ENCODE measurements around the gene CRYM.
A peak's percentile ranks its signal among the peaks of the same experiment; 100 is the strongest.

Gene CRYM

DNA sequence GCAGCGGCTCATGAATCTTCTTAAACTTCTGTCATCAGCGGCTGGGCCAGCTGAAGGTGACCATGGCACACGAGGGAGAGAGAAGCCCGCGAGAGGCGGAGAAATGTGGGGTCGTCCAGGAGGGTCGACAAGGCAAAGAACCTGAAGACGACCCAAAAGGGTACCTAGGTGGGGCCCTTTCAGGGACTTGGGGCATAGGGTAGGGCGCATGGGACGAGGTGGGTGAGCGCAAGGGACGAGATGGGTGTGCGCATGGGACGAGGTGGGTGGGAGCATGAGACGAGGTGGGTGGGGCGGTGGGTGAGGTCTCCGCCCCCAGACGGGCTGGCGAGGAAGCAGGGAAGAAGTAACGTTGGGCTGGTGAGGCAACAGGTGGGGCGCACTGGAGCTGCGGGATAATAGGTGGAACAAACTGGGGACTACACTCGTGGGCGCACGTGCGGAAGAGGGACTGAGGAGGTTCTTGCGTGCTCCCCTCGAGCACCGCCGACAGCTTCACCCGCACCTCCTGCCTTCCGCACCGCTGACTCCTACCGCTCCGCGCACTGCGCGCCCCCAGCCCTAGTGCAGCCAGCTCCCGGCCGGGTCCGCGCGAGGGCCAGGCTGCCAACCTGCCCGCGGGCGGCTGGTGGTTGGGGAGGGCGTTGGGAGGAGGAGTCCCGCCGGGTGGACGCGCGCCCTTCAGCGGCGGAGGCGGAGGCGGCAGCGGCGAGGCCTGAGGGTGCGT, 23.2 kb upstream of the CRYM start (continued):
- TF ChIP-seq, protein P1, sequence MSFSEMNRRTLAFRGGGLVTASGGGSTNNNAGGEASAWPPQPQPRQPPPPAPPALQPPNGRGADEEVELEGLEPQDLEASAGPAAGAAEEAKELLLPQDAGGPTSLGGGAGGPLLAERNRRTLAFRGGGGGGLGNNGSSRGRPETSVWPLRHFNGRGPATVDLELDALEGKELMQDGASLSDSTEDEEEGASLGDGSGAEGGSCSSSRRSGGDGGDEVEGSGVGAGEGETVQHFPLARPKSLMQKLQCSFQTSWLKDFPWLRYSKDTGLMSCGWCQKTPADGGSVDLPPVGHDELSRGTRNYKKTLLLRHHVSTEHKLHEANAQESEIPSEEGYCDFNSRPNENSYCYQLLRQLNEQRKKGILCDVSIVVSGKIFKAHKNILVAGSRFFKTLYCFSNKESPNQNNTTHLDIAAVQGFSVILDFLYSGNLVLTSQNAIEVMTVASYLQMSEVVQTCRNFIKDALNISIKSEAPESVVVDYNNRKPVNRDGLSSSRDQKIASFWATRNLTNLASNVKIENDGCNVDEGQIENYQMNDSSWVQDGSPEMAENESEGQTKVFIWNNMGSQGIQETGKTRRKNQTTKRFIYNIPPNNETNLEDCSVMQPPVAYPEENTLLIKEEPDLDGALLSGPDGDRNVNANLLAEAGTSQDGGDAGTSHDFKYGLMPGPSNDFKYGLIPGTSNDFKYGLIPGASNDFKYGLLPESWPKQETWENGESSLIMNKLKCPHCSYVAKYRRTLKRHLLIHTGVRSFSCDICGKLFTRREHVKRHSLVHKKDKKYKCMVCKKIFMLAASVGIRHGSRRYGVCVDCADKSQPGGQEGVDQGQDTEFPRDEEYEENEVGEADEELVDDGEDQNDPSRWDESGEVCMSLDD (tag by site-specific recombination; IDR thresholded peaks at IDR 0.05), result peak; percentile 85
- TF ChIP-seq ZNF366 (tag by site-specific recombination; conservative IDR thresholded peaks at IDR 0.05) (peak; percentile 84), ZBTB17 (tag by site-specific recombination; IDR thresholded peaks at IDR 0.05) (peak; percentile 67), ZNF843 (tag by site-specific recombination; IDR thresholded peaks at IDR 0.05) (peak; percentile 14; the same call in 1 of the 2 replicates), ZNF530 (tag by site-specific recombination; IDR thresholded peaks at IDR 0.05; ENCODE audit: low read depth) (no peak), ZSCAN16 (tag by site-specific recombination; IDR thresholded peaks at IDR 0.05) (peak; percentile 39; the same call in 1 of the 2 replicates), ZNF133 (tag by site-specific recombination; IDR thresholded peaks at IDR 0.05) (peak; percentile 26; the same call in 1 of the 2 replicates), ZNF266 (tag by site-specific recombination; IDR thresholded peaks at IDR 0.05; ENCODE audit: low read depth) (no peak), ZNF350 (tag by site-specific recombination; IDR thresholded peaks at IDR 0.05) (no peak), ZNF830 (tag by site-specific recombination; IDR thresholded peaks at IDR 0.05; ENCODE audit: low read depth) (no peak), ZNF324 (tag by site-specific recombination; IDR thresholded peaks at IDR 0.05) (peak; percentile 89), ZNF292 (tag by site-specific recombination; IDR thresholded peaks at IDR 0.05; ENCODE audit: borderline replicate concordance, low read depth) (no peak), ZNF660 (tag by site-specific recombination; IDR thresholded peaks at IDR 0.05) (peak; percentile 63), ZSCAN23 (tag by site-specific recombination; IDR thresholded peaks at IDR 0.05) (no peak), ZNF792 (tag by site-specific recombination; IDR thresholded peaks at IDR 0.05) (no peak), ZNF311 (tag by site-specific recombination; IDR thresholded peaks at IDR 0.05; ENCODE audit: borderline replicate concordance) (no peak), ZNF140 (tag by site-specific recombination; IDR thresholded peaks at IDR 0.05) (no peak), ZNF510 (tag by site-specific recombination; IDR thresholded peaks at IDR 0.05; ENCODE audit: insufficient replicate concordance) (no peak), ZNF629 (tag by site-specific recombination; IDR thresholded peaks at IDR 0.05) (peak; percentile 69)
- TF ChIP-seq, protein P2, sequence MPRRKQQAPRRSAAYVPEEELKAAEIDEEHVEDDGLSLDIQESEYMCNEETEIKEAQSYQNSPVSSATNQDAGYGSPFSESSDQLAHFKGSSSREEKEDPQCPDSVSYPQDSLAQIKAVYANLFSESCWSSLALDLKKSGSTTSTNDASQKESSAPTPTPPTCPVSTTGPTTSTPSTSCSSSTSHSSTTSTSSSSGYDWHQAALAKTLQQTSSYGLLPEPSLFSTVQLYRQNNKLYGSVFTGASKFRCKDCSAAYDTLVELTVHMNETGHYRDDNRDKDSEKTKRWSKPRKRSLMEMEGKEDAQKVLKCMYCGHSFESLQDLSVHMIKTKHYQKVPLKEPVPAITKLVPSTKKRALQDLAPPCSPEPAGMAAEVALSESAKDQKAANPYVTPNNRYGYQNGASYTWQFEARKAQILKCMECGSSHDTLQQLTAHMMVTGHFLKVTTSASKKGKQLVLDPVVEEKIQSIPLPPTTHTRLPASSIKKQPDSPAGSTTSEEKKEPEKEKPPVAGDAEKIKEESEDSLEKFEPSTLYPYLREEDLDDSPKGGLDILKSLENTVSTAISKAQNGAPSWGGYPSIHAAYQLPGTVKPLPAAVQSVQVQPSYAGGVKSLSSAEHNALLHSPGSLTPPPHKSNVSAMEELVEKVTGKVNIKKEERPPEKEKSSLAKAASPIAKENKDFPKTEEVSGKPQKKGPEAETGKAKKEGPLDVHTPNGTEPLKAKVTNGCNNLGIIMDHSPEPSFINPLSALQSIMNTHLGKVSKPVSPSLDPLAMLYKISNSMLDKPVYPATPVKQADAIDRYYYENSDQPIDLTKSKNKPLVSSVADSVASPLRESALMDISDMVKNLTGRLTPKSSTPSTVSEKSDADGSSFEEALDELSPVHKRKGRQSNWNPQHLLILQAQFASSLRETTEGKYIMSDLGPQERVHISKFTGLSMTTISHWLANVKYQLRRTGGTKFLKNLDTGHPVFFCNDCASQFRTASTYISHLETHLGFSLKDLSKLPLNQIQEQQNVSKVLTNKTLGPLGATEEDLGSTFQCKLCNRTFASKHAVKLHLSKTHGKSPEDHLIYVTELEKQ (tag by site-specific recombination; IDR thresholded peaks at IDR 0.05; ENCODE audit: borderline replicate concordance), result no peak
- TF ChIP-seq, protein P3, sequence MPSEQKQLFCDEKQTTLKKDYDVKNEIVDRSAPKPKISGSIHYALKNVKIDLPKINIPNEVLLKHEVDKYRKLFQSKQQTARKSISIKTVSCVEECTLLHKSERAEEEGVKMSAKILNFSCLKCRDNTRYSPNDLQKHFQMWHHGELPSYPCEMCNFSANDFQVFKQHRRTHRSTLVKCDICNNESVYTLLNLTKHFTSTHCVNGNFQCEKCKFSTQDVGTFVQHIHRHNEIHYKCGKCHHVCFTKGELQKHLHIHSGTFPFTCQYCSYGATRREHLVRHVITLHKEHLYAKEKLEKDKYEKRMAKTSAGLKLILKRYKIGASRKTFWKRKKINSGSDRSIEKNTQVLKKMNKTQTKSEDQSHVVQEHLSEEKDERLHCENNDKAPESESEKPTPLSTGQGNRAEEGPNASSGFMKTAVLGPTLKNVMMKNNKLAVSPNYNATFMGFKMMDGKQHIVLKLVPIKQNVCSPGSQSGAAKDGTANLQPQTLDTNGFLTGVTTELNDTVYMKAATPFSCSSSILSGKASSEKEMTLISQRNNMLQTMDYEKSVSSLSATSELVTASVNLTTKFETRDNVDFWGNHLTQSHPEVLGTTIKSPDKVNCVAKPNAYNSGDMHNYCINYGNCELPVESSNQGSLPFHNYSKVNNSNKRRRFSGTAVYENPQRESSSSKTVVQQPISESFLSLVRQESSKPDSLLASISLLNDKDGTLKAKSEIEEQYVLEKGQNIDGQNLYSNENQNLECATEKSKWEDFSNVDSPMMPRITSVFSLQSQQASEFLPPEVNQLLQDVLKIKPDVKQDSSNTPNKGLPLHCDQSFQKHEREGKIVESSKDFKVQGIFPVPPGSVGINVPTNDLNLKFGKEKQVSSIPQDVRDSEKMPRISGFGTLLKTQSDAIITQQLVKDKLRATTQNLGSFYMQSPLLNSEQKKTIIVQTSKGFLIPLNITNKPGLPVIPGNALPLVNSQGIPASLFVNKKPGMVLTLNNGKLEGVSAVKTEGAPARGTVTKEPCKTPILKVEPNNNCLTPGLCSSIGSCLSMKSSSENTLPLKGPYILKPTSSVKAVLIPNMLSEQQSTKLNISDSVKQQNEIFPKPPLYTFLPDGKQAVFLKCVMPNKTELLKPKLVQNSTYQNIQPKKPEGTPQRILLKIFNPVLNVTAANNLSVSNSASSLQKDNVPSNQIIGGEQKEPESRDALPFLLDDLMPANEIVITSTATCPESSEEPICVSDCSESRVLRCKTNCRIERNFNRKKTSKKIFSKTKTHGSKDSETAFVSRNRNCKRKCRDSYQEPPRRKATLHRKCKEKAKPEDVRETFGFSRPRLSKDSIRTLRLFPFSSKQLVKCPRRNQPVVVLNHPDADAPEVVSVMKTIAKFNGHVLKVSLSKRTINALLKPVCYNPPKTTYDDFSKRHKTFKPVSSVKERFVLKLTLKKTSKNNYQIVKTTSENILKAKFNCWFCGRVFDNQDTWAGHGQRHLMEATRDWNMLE (tag by site-specific recombination; conservative IDR thresholded peaks at IDR 0.05; ENCODE audit: low read depth), result no peak
- TF ChIP-seq, protein P4, sequence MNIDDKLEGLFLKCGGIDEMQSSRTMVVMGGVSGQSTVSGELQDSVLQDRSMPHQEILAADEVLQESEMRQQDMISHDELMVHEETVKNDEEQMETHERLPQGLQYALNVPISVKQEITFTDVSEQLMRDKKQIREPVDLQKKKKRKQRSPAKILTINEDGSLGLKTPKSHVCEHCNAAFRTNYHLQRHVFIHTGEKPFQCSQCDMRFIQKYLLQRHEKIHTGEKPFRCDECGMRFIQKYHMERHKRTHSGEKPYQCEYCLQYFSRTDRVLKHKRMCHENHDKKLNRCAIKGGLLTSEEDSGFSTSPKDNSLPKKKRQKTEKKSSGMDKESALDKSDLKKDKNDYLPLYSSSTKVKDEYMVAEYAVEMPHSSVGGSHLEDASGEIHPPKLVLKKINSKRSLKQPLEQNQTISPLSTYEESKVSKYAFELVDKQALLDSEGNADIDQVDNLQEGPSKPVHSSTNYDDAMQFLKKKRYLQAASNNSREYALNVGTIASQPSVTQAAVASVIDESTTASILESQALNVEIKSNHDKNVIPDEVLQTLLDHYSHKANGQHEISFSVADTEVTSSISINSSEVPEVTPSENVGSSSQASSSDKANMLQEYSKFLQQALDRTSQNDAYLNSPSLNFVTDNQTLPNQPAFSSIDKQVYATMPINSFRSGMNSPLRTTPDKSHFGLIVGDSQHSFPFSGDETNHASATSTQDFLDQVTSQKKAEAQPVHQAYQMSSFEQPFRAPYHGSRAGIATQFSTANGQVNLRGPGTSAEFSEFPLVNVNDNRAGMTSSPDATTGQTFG (tag by site-specific recombination; IDR thresholded peaks at IDR 0.05; ENCODE audit: borderline replicate concordance), result no peak
- TF ChIP-seq, protein P5, sequence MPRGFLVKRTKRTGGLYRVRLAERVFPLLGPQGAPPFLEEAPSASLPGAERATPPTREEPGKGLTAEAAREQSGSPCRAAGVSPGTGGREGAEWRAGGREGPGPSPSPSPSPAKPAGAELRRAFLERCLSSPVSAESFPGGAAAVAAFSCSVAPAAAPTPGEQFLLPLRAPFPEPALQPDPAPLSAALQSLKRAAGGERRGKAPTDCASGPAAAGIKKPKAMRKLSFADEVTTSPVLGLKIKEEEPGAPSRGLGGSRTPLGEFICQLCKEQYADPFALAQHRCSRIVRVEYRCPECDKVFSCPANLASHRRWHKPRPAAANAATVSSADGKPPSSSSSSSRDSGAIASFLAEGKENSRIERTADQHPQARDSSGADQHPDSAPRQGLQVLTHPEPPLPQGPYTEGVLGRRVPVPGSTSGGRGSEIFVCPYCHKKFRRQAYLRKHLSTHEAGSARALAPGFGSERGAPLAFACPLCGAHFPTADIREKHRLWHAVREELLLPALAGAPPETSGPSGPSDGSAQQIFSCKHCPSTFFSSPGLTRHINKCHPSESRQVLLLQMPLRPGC (tag by site-specific recombination; IDR thresholded peaks at IDR 0.05), result no peak
